Measurements from ENCODE around the gene ARHGAP31.

GRCh38 chr3:119434703-119435102, 140.5 kb downstream of the ARHGAP31 start:
- no peak for TF ChIP-seq ZNF274 (IDR thresholded peaks at IDR 0.05; ENCODE audit: low read depth, low read length)
- no peak for TF ChIP-seq YY1 (IDR thresholded peaks at IDR 0.05; ENCODE audit: insufficient read depth, insufficient read length)
- TF ChIP-seq SUZ12 (IDR thresholded peaks at IDR 0.05; ENCODE audit: extremely low read depth, insufficient read depth, insufficient read length), result no peak
